H1 (cell line): ENCODE measurements around the gene LAP3. TPM values are rescaled to one million over a fixed set of nuclear protein-coding genes. Genes with fewer than 3 reads are reported as not detected.

ENCODE experiments used
- CTCF ChIA-PET: fragments of 300-600 bp; sonication (Branson Sonifier 250); formaldehyde crosslinking; loops from one replicate; lab custom pipeline; 2021; ENCODE audit not compliant: partially characterized antibody; lab: Charles Lee
- POLR2A ChIA-PET: fragments of 300-600 bp; sonication (Branson Sonifier 250); formaldehyde crosslinking; loops from one replicate; lab custom pipeline; 2021; ENCODE audit warnings: inconsistent platforms; ENCODE audit not compliant: partially characterized antibody; lab: Charles Lee
- DNase-seq, 2 experiments: peaks; one replicate each; pipeline versions ENCODE4 v3.0.0 to v3.0.0-alpha.2; 2010 to 2022; ENCODE audit warnings: low spot score in 2 of 2, low read depth in 1 of 2, mixed read lengths in 1 of 2
- FAIRE-seq: peaks from 2 replicates; lab custom pipeline; 2011; peaks lifted over from hg19 to GRCh38; lab: Jason Lieb, UNC
- H2AFZ ChIP-seq: 2 replicates; pipeline ENCODE4 v1.8.1; 2012; ENCODE audit warnings: low read length, inconsistent platforms
- H2AK5ac ChIP-seq: 2 replicates; pipeline ENCODE4 v1.6.1; 2013; ENCODE audit warnings: low read depth, low read length
- H2BK120ac ChIP-seq: replicated peaks from 2 replicates; pipeline ENCODE3; 2013; ENCODE audit warnings: low read depth, low read length, inconsistent platforms
- H2BK12ac ChIP-seq: 2 replicates; pipeline ENCODE4 v1.6.1; 2013; ENCODE audit warnings: low read depth, low read length
- H2BK15ac ChIP-seq: 2 replicates; pipeline ENCODE4 v1.6.1; 2013; ENCODE audit warnings: low read length
- H2BK20ac ChIP-seq: 2 replicates; pipeline ENCODE4 v1.6.1; 2013; ENCODE audit warnings: low read length
- H2BK5ac ChIP-seq: 2 replicates; pipeline ENCODE4 v1.6.1; 2013; ENCODE audit warnings: low read depth, low read length
- H3K14ac ChIP-seq: 2 replicates; pipeline ENCODE4 v1.6.1; 2013; ENCODE audit warnings: inconsistent platforms; ENCODE audit not compliant: insufficient read length
- H3K18ac ChIP-seq: 2 replicates; pipeline ENCODE4 v1.6.1; 2013; ENCODE audit warnings: low read length; ENCODE audit errors: extremely low read depth
- H3K23ac ChIP-seq: 2 replicates; pipeline ENCODE4 v1.6.1; 2013; ENCODE audit warnings: inconsistent platforms; ENCODE audit not compliant: insufficient read length
- H3K23me2 ChIP-seq: 2 replicates; pipeline ENCODE4 v1.6.1; 2013; ENCODE audit warnings: low read depth, low read length
- H3K27ac ChIP-seq: 2 replicates; pipeline ENCODE4 v1.6.1; 2011; ENCODE audit warnings: low read depth, low read length, inconsistent platforms
- H3K27me3 ChIP-seq, 4 experiments: replicated peaks in 1 of 4; 1 replicate in 1 of 4; 2 replicates in 3 of 4; pipeline versions ENCODE4 v1.6.1 to v1.8.1; 2011 to 2013; ENCODE audit warnings: low read length in 3 of 4, mild to moderate bottlenecking in 3 of 4, inconsistent platforms in 2 of 4, mixed read lengths in 2 of 4, moderate library complexity in 1 of 4; ENCODE audit not compliant: control insufficient read depth in 3 of 4, insufficient read depth in 3 of 4; ENCODE audit errors: extremely low read depth in 1 of 4
- H3K36me3 ChIP-seq, 4 experiments: 2 replicates each; pipeline versions ENCODE4 v1.6.1 to v1.8.1; 2011 to 2013; ENCODE audit warnings: mild to moderate bottlenecking in 4 of 4, low read length in 3 of 4, moderate library complexity in 2 of 4, control low read depth in 1 of 4, inconsistent platforms in 1 of 4; ENCODE audit not compliant: insufficient read depth in 4 of 4, control insufficient read depth in 2 of 4
- H3K4ac ChIP-seq: replicated peaks from 2 replicates; pipeline ENCODE3; 2013; ENCODE audit warnings: low read length, low read depth, mixed read lengths, inconsistent platforms; ENCODE audit not compliant: insufficient read length
- H3K4me1 ChIP-seq, 4 experiments: replicated peaks in 1 of 4; 1 replicate in 1 of 4; 2 replicates in 3 of 4; pipeline versions ENCODE4 v1.6.1 to v1.8.1; 2011 to 2013; ENCODE audit warnings: low read length in 3 of 4, inconsistent platforms in 2 of 4, mixed read lengths in 1 of 4; ENCODE audit not compliant: insufficient read depth in 4 of 4, control insufficient read depth in 3 of 4
- H3K4me2 ChIP-seq, 2 experiments: 2 replicates each; pipeline versions ENCODE4 v1.6.1 to v1.8.1; 2011 to 2013; ENCODE audit warnings: low read depth in 2 of 2, low read length in 2 of 2, control low read depth in 1 of 2, inconsistent platforms in 1 of 2, mild to moderate bottlenecking in 1 of 2; ENCODE audit not compliant: insufficient read depth in 1 of 2
- H3K4me3 ChIP-seq, 4 experiments: fragments of 200-600, 300-600 bp in 1 of 4; sonication (generic), shearing (Covaris generic), sonication (Bioruptor Twin) in 1 of 4; 2 replicates each; pipeline versions ENCODE4 v1.5.1 to v1.8.1; 2011 to 2016; ENCODE audit warnings: low read length in 4 of 4, low read depth in 3 of 4, control low read depth in 2 of 4, inconsistent platforms in 2 of 4, mild to moderate bottlenecking in 2 of 4, mixed read lengths in 1 of 4, moderate library complexity in 1 of 4; ENCODE audit not compliant: insufficient read depth in 2 of 4; ENCODE audit errors: extremely low read depth in 1 of 4
- H3K56ac ChIP-seq: replicated peaks from 2 replicates; pipeline ENCODE3; 2013; ENCODE audit warnings: low read depth, mild to moderate bottlenecking, mixed read lengths, low read length, inconsistent platforms; ENCODE audit not compliant: insufficient read length
- H3K79me1 ChIP-seq: 2 replicates; pipeline ENCODE4 v1.6.1; 2013; ENCODE audit warnings: low read depth, low read length, control low read depth
- H3K79me2 ChIP-seq, 2 experiments: 2 replicates each; pipeline versions ENCODE4 v1.6.1 to v1.8.1; 2012 to 2013; ENCODE audit warnings: low read length in 2 of 2, mild to moderate bottlenecking in 2 of 2, inconsistent platforms in 1 of 2; ENCODE audit not compliant: insufficient read depth in 2 of 2, control insufficient read depth in 1 of 2
- H3K9ac ChIP-seq, 4 experiments: replicated peaks in 1 of 4; 1 replicate in 1 of 4; 2 replicates in 3 of 4; pipeline versions ENCODE4 v1.6.1 to v1.8.1; 2011 to 2013; ENCODE audit warnings: low read depth in 3 of 4, low read length in 3 of 4, control low read depth in 2 of 4, mild to moderate bottlenecking in 2 of 4, moderate library complexity in 2 of 4, inconsistent platforms in 1 of 4; ENCODE audit errors: extremely low read depth in 1 of 4
- H3K9me3 ChIP-seq, 2 experiments: 2 replicates each; pipeline versions ENCODE4 v1.6.1 to v1.8.1; 2012 to 2013; ENCODE audit warnings: mild to moderate bottlenecking in 2 of 2, moderate library complexity in 2 of 2, control low read depth in 1 of 2, inconsistent platforms in 1 of 2, low read depth in 1 of 2, low read length in 1 of 2, mixed read lengths in 1 of 2; ENCODE audit not compliant: insufficient read depth in 2 of 2
- H4K20me1 ChIP-seq, 2 experiments: replicated peaks in 1 of 2; 2 replicates each; pipeline versions ENCODE3 to v1.8.1; 2011 to 2013; ENCODE audit warnings: inconsistent platforms in 2 of 2, low read length in 2 of 2, mild to moderate bottlenecking in 1 of 2; ENCODE audit not compliant: insufficient read depth in 2 of 2, control insufficient read depth in 1 of 2
- H4K5ac ChIP-seq: 2 replicates; pipeline ENCODE4 v1.6.1; 2013; ENCODE audit warnings: low read length, low read depth, mixed read lengths, inconsistent platforms; ENCODE audit not compliant: insufficient read length
- H4K8ac ChIP-seq: 2 replicates; pipeline ENCODE4 v1.8.0; 2013; ENCODE audit warnings: mild to moderate bottlenecking, moderate library complexity, low read length, inconsistent platforms; ENCODE audit not compliant: insufficient read depth; ENCODE audit errors: extremely low read depth
- H4K91ac ChIP-seq: replicated peaks from 2 replicates; pipeline ENCODE3; 2013; ENCODE audit warnings: low read length, mixed read lengths, inconsistent platforms; ENCODE audit not compliant: insufficient read length
- NANOG ChIP-seq: IDR thresholded peaks from 2 replicates; pipeline ENCODE4 v1.6.1; 2011; ENCODE audit warnings: low read length, low read depth, mild to moderate bottlenecking, inconsistent platforms; ENCODE audit not compliant: insufficient read depth, poor library complexity, severe bottlenecking
- POLR2AphosphoS5 ChIP-seq: IDR thresholded peaks from 2 replicates; pipeline ENCODE4 v1.6.1; 2011; ENCODE audit warnings: low read depth, low read length
- SP1 ChIP-seq: IDR thresholded peaks from 2 replicates; pipeline ENCODE4 v1.6.1; 2011; ENCODE audit warnings: low read depth, low read length
- SUZ12 ChIP-seq: fragments of 200-600 bp; sonication (generic); IDR thresholded peaks from 2 replicates; pipeline ENCODE4 v1.6.1; 2012; ENCODE audit warnings: mild to moderate bottlenecking, inconsistent platforms, low read length, moderate library complexity, mixed read lengths
- TBP ChIP-seq: IDR thresholded peaks from 2 replicates; pipeline ENCODE4 v1.6.1; 2011; ENCODE audit warnings: low read depth, low read length, improper control_type of control experiment
- WGBS, 2 experiments: shearing (Covaris generic) in 1 of 2; methylation state at CpG; one replicate each; pipeline versions ENCODE4 v1.1.6 to v1.1.7; 2013 to 2015; ENCODE audit warnings: low lambda C conversion rate in 2 of 2, mixed read lengths in 2 of 2, inconsistent platforms in 1 of 2, low coverage in 1 of 2, missing lambda C conversion rate in 1 of 2; ENCODE audit not compliant: insufficient replicate concordance in 2 of 2, insufficient coverage in 1 of 2, insufficient read length in 1 of 2; ENCODE audit errors: extremely low coverage in 1 of 2, missing lambda C conversion rate in 1 of 2; 5-methylcytosine and 5-hydroxymethylcytosine counted together
- polyA plus RNA-seq, 7 experiments: library from polyadenylated mRNA; depleted of rRNA in 3 of 7; stranded (reverse) in 5 of 7; unstranded in 2 of 7; fragments of >200 nt in 5 of 7; fragments of 200-250 nt in 2 of 7; gene quantifications; 1 replicate in 5 of 7; 2 replicates in 1 of 7; 4 replicates in 1 of 7; pipeline versions ENCODE4 v1.2.1 to v1.2.3, GENCODE V29; 2011 to 2013; ENCODE audit warnings: missing spikeins in 2 of 7, mixed read lengths in 2 of 7
- total RNA-seq: library from RNA; stranded (reverse); fragmentation: NEBNext Ultra II Directional; extraction: Animal tissue kit (Norgen Biotek cat#: 25700); gene quantifications from 2 replicates; pipeline ENCODE4 v1.2.1, GENCODE V29; 2021

The LAP3 gene
- total and polyA plus RNA-seq, 2 of the 8 experiments (the other 6 are each of a cell fraction or from before 2014, with no cell fraction given) = 28.3 to 50.9 TPM

- H2BK20ac ChIP-seq = no peak overlapping the region
- no peak overlapping the region for H3K4me3 ChIP-seq
- no peaks in the 10 kb centered on the region; a peak in 1 of 4 replicates for H3K79me2 ChIP-seq
- H4K8ac ChIP-seq = no peak overlapping the region
- no peak overlapping the region for H2AK5ac ChIP-seq
- no peak overlapping the region for H3K27ac ChIP-seq
- H3K4me2 ChIP-seq = no peak overlapping the region
- ChIA-PET CTCF (interaction anchor here (1.0 to 4.6 kb wide), 3 partner anchors 13 to 172 kb away, joined by 3 to 22 read pairs (median 4); no protein-coding TSS in a partner anchor), POLR2A (interaction anchor here (2.5 kb wide), 1 partner anchor 8 kb away, joined by 7 read pairs; no protein-coding TSS in a partner anchor)
- no peaks in the 10 kb centered on the region for H3K23me2 ChIP-seq
- H3K27me3 ChIP-seq = no peaks in the 10 kb centered on the region
- H2BK5ac ChIP-seq = no peak overlapping the region
- no peak overlapping the region for H3K18ac ChIP-seq
- H3K4ac ChIP-seq = no peak overlapping the region
- H3K4me1 ChIP-seq = 0 out of 7 replicates have a peak, but pooled peaks cover 0 to 3% (median 0%) of the 10 kb centered on the region in 4 experiments
- H2BK120ac ChIP-seq = no peak overlapping the region
- no peak overlapping the region for H3K9ac ChIP-seq
- peaks cover 4 to 9% of the 10 kb centered on the region in 2 experiments for H4K20me1 ChIP-seq
- H2BK12ac ChIP-seq = no peak overlapping the region
- no peaks in the 10 kb centered on the region for H3K9me3 ChIP-seq
- H3K79me1 ChIP-seq = peaks cover 2% of the 10 kb centered on the region
- WGBS, 2 experiments = 83% methylated on average over 4 of the region's 4 CpGs; no CpG with 5 or more reads in 1 of the 2 experiments
- TF ChIP-seq SUZ12 = no peak
- TF ChIP-seq TBP = no peak
- TF ChIP-seq SP1 = no peak
- TF ChIP-seq NANOG = no peak
- TF ChIP-seq POLR2AphosphoS5 = no peak
- H4K5ac ChIP-seq = no peak overlapping the region
- no peak overlapping the region for H4K91ac ChIP-seq
- peaks cover 10 to 49% (median 28%) of the 10 kb centered on the region in 4 experiments; a peak in 7 of 8 replicates for H3K36me3 ChIP-seq
- H3K23ac ChIP-seq = no peak overlapping the region
- H3K14ac ChIP-seq = no peak overlapping the region
- FAIRE-seq (no peak), DNase-seq (no peak)
- no peak overlapping the region for H3K56ac ChIP-seq
- no peak overlapping the region for H2AFZ ChIP-seq
- H2BK15ac ChIP-seq = no peak overlapping the region
Observed at GRCh38 chr4:17635056-17635455, 58.1 kb downstream of the LAP3 start.
